Neural crest cell (in vitro differentiated cells): ENCODE results near the gene RTF1. TPM values are rescaled to one million over a fixed set of nuclear protein-coding genes. Genes with fewer than 3 reads are reported as not detected.

Experiments used
- DNase-seq: peaks from one replicate; pipeline ENCODE4 v3.0.0; 2021; ENCODE audit warnings: low read depth, mixed read lengths, low spot score
- H3K27ac Mint-ChIP-seq: one replicate; pipeline ENCODE4 v1.8.0; 2021; ENCODE audit warnings: mild to moderate bottlenecking, mixed read lengths; ENCODE audit not compliant: unreplicated experiment
- H3K27me3 Mint-ChIP-seq: 2 replicates; pipeline ENCODE4 v1.8.0; 2021; ENCODE audit warnings: low read depth, mild to moderate bottlenecking, mixed read lengths
- H3K36me3 Mint-ChIP-seq: 2 replicates; pipeline ENCODE4 v1.8.0; 2021; ENCODE audit warnings: low read depth, mild to moderate bottlenecking, mixed read lengths
- H3K4me1 Mint-ChIP-seq: 2 replicates; pipeline ENCODE4 v1.8.0; 2021; ENCODE audit warnings: mixed read lengths
- H3K4me3 Mint-ChIP-seq: one replicate; pipeline ENCODE4 v1.8.0; 2021; ENCODE audit warnings: mild to moderate bottlenecking, mixed read lengths
- H3K9me3 Mint-ChIP-seq: 2 replicates; pipeline ENCODE4 v1.8.0; 2021; ENCODE audit warnings: mixed read lengths
- CTCF ChIP-seq: fragments of 200-600 bp; sonication (generic); conservative IDR thresholded peaks from 2 replicates; pipeline ENCODE4 v1.5.0; 2021; ENCODE audit warnings: antibody characterized with exemption, mild to moderate bottlenecking
- total RNA-seq: library from RNA; stranded (reverse); gene quantifications from 2 replicates; pipeline ENCODE4 v1.2.1, GENCODE V29; 2021

Gene RTF1
- total RNA-seq, 1 donor from 2014 or later, result 66.3 TPM

- Mint-ChIP-seq H3K36me3 (peaks cover 5% of the 10 kb centered on the region), H3K9me3 (no peaks in the 10 kb centered on the region), H3K27ac (no peak overlapping the region), H3K4me3 (no peak overlapping the region), H3K27me3 (peaks cover 32% of the 10 kb centered on the region), H3K4me1 (peaks cover 8% of the 10 kb centered on the region)
- no peak for DNase-seq
- no peak for TF ChIP-seq CTCF
Measured at GRCh38 chr15:41517895-41518449, 101.1 kb downstream of the RTF1 start.

GRCh38 chr15:41520636-41521035, 103.7 kb downstream of the RTF1 start:
- H3K36me3 Mint-ChIP-seq, result peaks cover 5% of the 10 kb centered on the region
- no peak for TF ChIP-seq CTCF
- no peaks in the 10 kb centered on the region for H3K9me3 Mint-ChIP-seq
- no peak for DNase-seq
- H3K27ac Mint-ChIP-seq, result no peak overlapping the region
- no peak overlapping the region for H3K4me3 Mint-ChIP-seq
- no peaks in the 10 kb centered on the region for H3K4me1 Mint-ChIP-seq
- peaks cover 9% of the 10 kb centered on the region for H3K27me3 Mint-ChIP-seq

- Mint-ChIP-seq H3K27me3 (peaks cover 7% of the 10 kb centered on the region), H3K4me3 (no peak overlapping the region), H3K4me1 (no peaks in the 10 kb centered on the region), H3K36me3 (peaks cover 11% of the 10 kb centered on the region), H3K9me3 (no peaks in the 10 kb centered on the region), H3K27ac (no peak overlapping the region)
- no peak for DNase-seq
- TF ChIP-seq CTCF, result no peak
Measured at GRCh38 chr15:41521614-41522013, 104.7 kb downstream of the RTF1 start.

- H3K27ac Mint-ChIP-seq, result no peak overlapping the region
- peaks cover 8% of the 10 kb centered on the region for H3K36me3 Mint-ChIP-seq
- no peak for TF ChIP-seq CTCF
- no peak overlapping the region for H3K4me3 Mint-ChIP-seq
- no peak for DNase-seq
- no peaks in the 10 kb centered on the region for H3K9me3 Mint-ChIP-seq
- H3K27me3 Mint-ChIP-seq, result no peaks in the 10 kb centered on the region
- no peaks in the 10 kb centered on the region for H3K4me1 Mint-ChIP-seq
Measured at GRCh38 chr15:41523097-41523496, 106.2 kb downstream of the RTF1 start.

GRCh38 chr15:41530363-41530956, 113.6 kb downstream of the RTF1 start:
- Mint-ChIP-seq H3K27me3 (no peaks in the 10 kb centered on the region), H3K4me3 (no peak overlapping the region), H3K27ac (no peak overlapping the region), H3K36me3 (peaks cover 9% of the 10 kb centered on the region), H3K9me3 (no peaks in the 10 kb centered on the region), H3K4me1 (no peaks in the 10 kb centered on the region)
- no peak for DNase-seq
- TF ChIP-seq CTCF, result no peak

Other genes starting within 250 kb of the RTF1 start
- gene EXD1, start 186.3 kb upstream of the RTF1 start, total RNA-seq, result not detected in 2 replicates
- gene CHP1, start 185.8 kb upstream of the RTF1 start, total RNA-seq, result 72.7 and 76.3 TPM in 2 replicates
- 25.2 and 26.9 TPM in 2 replicates for gene OIP5, start 84.5 kb upstream of the RTF1 start, total RNA-seq
- gene NUSAP1, start 84.2 kb upstream of the RTF1 start, total RNA-seq, result 159 and 175 TPM in 2 replicates
- 16.4 and 17.7 TPM in 2 replicates for gene NDUFAF1, start 14.6 kb upstream of the RTF1 start, total RNA-seq
- gene ITPKA, start 76.8 kb downstream of the RTF1 start, total RNA-seq, result 1.3 and 1.5 TPM in 2 replicates
- 0.16 and 0.19 TPM in 2 replicates for gene LTK, start 96.7 kb downstream of the RTF1 start, total RNA-seq
- gene RPAP1, start 127.2 kb downstream of the RTF1 start, total RNA-seq, result 86.5 and 91.1 TPM in 2 replicates
- 71.7 and 74.7 TPM in 2 replicates for gene TYRO3, start 142.1 kb downstream of the RTF1 start, total RNA-seq
- 50.5 and 52.3 TPM in 2 replicates for gene MGA, start 243.3 kb downstream of the RTF1 start, total RNA-seq